LNCaP clone FGC (cell line): ENCODE results near the gene RAB3B.

Experiments
- DNase-seq: peaks from one replicate; pipeline ENCODE4 v3.0.0-alpha.2; 2011; ENCODE audit warnings: low read depth
- H3K4me3 ChIP-seq: 2 replicates; pipeline ENCODE4 v1.5.1; 2011; ENCODE audit warnings: mild to moderate bottlenecking, low read depth, low read length, control low read depth
- TF ChIP-seq, protein P1 (sequence below): IDR thresholded peaks from 2 replicates; pipeline ENCODE4 v1.5.1; 2012; ENCODE audit warnings: mild to moderate bottlenecking; ENCODE audit not compliant: control insufficient read depth, insufficient read depth; ENCODE audit errors: extremely low read depth

Gene RAB3B

GRCh38 chr1:51930329-51930728 lies 60.2 kb downstream of the RAB3B start:
- no peak overlapping the region for H3K4me3 ChIP-seq
- TF ChIP-seq, protein P1, sequence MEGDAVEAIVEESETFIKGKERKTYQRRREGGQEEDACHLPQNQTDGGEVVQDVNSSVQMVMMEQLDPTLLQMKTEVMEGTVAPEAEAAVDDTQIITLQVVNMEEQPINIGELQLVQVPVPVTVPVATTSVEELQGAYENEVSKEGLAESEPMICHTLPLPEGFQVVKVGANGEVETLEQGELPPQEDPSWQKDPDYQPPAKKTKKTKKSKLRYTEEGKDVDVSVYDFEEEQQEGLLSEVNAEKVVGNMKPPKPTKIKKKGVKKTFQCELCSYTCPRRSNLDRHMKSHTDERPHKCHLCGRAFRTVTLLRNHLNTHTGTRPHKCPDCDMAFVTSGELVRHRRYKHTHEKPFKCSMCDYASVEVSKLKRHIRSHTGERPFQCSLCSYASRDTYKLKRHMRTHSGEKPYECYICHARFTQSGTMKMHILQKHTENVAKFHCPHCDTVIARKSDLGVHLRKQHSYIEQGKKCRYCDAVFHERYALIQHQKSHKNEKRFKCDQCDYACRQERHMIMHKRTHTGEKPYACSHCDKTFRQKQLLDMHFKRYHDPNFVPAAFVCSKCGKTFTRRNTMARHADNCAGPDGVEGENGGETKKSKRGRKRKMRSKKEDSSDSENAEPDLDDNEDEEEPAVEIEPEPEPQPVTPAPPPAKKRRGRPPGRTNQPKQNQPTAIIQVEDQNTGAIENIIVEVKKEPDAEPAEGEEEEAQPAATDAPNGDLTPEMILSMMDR, result no peak
- DNase-seq, result no peak

DNA sequence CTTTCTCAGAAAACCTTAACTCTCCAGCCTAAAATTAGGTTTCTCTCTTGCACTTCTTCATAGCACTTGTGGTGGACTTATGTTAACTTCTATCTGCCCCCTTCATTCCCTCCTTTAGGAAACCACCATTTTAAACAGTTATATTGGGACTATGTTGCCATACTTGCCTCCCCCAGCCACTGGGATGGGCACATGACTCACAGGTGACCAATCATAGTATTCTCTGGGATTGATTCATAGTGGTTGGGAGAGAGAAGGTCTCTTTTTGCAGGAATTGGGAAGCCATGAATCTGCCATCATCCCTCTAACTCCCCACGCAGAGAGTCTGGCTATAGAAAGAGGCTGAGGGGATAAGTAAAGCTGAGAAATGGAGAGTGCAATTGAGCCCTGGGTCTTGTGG lies 61.6 kb downstream of the RAB3B start:
- TF ChIP-seq, protein P1, result no peak
- DNase-seq, result no peak
- no peak overlapping the region for H3K4me3 ChIP-seq

- no peak for DNase-seq
Observed at GRCh38 chr1:51927029-51927428, 63.5 kb downstream of the RAB3B start.

GRCh38 chr1:51926171-51926812 lies 64.2 kb downstream of the RAB3B start:
- DNase-seq, result no peak
- TF ChIP-seq, protein P1, result peak; percentile 41; the same call in 1 of the 2 replicates
- no peak overlapping the region for H3K4me3 ChIP-seq

More at GRCh38 chr1:51927029-51927428, 63.5 kb downstream of the RAB3B start:
- H3K4me3 ChIP-seq, result no peak overlapping the region
- TF ChIP-seq, protein P1, result no peak

DNA sequence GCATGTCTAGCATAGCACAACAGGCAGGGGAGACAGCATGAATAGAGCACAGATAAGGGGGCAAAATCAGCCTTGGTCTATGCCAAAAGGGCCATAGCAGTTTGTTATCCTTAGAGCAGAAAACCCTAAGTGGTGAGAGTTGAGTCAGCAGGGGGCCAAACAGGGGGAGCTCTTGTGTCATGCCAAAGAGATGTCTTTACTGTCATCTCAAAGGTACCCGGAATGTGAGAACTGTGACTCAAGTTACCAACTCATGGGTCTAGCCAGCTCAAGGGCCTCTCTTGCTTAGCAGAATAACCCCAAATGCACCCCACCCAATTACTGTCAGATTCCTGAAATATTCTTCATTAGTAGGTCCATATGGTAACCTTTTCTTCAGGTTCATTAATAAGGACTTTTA lies 66.0 kb downstream of the RAB3B start:
- no peak overlapping the region for H3K4me3 ChIP-seq
- no peak for DNase-seq
- TF ChIP-seq, protein P1, result no peak

DNA sequence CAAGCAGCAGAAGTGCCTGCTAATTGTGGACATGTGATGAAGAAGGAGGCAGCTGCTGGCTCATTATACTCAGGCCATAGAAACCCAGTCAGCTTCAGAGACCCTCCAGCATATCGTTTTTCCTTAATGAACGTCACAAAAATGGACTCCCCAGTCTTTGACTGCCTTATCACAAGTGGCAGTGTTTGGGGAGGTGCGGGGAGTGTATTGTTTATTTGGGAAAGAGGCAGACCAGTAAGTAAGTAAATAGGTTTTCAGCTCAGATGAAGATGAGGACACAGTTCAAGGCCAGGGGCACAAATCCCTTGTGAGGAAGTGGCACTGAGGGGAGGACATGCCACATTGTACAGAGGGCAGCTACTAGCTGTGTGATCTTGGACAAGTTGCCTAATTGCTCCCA lies 68.5 kb downstream of the RAB3B start:
- no peak overlapping the region for H3K4me3 ChIP-seq
- DNase-seq, result no peak
- TF ChIP-seq, protein P1, result no peak

GRCh38 chr1:51920130-51920529 lies 70.4 kb downstream of the RAB3B start:
- no peak for DNase-seq
- H3K4me3 ChIP-seq, result no peak overlapping the region
- TF ChIP-seq, protein P1, result no peak
